Stimulated activated naive CD8-positive, alpha-beta T cell treated with anti-CD3 and anti-CD28 coated beads, Interleukin-15, amount 100 ng/mL, for 72 hours (primary cell): ENCODE results near the gene ABHD16A.

ENCODE experiments used
- ATAC-seq: fragments of 150-1000 bp; cut with Tn5 transposase; 2 replicates; pipeline ENCODE4 v1.10.0; 2021; ENCODE audit warnings: mild to moderate bottlenecking, moderate library complexity
- DNase-seq, 2 donors: peaks; one replicate each; pipeline ENCODE4 v3.0.0; 2021 to 2022
- H3K27ac Mint-ChIP-seq, 2 donors: one replicate each; pipeline ENCODE4 v1.8.0; 2022; ENCODE audit warnings: mild to moderate bottlenecking in 2 of 2, mixed read lengths in 2 of 2, moderate library complexity in 2 of 2
- H3K27me3 Mint-ChIP-seq: one replicate; pipeline ENCODE4 v1.8.0; 2022; ENCODE audit warnings: mixed read lengths
- H3K4me1 Mint-ChIP-seq: one replicate; pipeline ENCODE4 v1.8.0; 2022; ENCODE audit warnings: mild to moderate bottlenecking, mixed read lengths
- H3K4me3 Mint-ChIP-seq, 2 donors: one replicate each; pipeline ENCODE4 v1.8.0; 2022; ENCODE audit warnings: mild to moderate bottlenecking in 2 of 2, mixed read lengths in 2 of 2, moderate library complexity in 1 of 2
- H3K9me3 Mint-ChIP-seq, 2 donors: one replicate each; pipeline ENCODE4 v1.8.0; 2022; ENCODE audit warnings: mixed read lengths in 2 of 2

Gene ABHD16A

GRCh38 chr6:31702819-31703716 lies at the start of gene ABHD16A:
TSS of gene ABHD16A (minus strand) at chr6:31703324. CDS start at chr6:31703281, 43 bp downstream.
- no peaks in the 10 kb centered on the region for H3K27me3 Mint-ChIP-seq
- peak; percentile 95 to 97 for DNase-seq
- ATAC-seq = peak; percentile 98
- H3K27ac Mint-ChIP-seq = peak within 1 kb of the TSS; percentile 91 to 98
- H3K9me3 Mint-ChIP-seq = no peaks in the 10 kb centered on the region
- H3K4me3 Mint-ChIP-seq = peak within 1 kb of the TSS; percentile 96
- peaks cover 25% of the 10 kb centered on the region for H3K4me1 Mint-ChIP-seq

GRCh38 chr6:31752739-31753319 lies 49.7 kb upstream of the ABHD16A start:
- no peak for DNase-seq
- H3K4me3 Mint-ChIP-seq = no peak overlapping the region
- H3K27ac Mint-ChIP-seq = no peak overlapping the region
- H3K9me3 Mint-ChIP-seq = no peaks in the 10 kb centered on the region
- H3K4me1 Mint-ChIP-seq = peaks cover under 1% of the 10 kb centered on the region
- H3K27me3 Mint-ChIP-seq = no peaks in the 10 kb centered on the region
- no peak for ATAC-seq

DNA sequence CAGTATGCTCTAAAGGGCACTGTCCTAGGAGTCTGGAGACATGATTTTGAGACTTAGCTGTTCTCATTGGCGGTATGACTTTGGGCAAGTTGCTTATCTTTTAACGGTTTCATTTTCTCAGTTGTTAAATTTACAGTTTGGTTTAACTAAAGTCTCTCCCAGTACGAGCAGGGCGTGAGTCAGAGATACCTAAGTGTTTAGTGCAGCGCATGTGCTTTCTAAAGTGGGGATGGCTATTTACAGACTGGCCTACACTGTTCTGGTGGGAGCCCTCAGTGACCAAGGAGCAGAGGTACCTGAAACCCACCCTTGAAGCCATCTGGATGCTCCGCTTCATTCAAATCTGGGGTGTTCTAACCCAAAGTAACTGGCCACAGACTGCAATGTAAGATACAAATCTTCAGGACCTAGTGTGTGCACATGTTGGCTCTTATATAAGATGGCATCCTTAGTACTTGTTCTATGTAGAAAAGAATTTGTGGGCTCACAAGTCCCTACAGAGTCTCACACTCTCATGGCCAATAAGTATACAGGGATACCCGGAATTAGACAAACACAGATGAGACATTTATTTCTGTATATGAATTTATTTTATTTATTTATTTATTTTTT lies 47.4 kb upstream of the ABHD16A start:
- DNase-seq (no peak), ATAC-seq (no peak)
- Mint-ChIP-seq H3K4me3 (no peak overlapping the region), H3K4me1 (no peaks in the 10 kb centered on the region), H3K27ac (no peak overlapping the region), H3K27me3 (no peaks in the 10 kb centered on the region), H3K9me3 (no peaks in the 10 kb centered on the region)

DNA sequence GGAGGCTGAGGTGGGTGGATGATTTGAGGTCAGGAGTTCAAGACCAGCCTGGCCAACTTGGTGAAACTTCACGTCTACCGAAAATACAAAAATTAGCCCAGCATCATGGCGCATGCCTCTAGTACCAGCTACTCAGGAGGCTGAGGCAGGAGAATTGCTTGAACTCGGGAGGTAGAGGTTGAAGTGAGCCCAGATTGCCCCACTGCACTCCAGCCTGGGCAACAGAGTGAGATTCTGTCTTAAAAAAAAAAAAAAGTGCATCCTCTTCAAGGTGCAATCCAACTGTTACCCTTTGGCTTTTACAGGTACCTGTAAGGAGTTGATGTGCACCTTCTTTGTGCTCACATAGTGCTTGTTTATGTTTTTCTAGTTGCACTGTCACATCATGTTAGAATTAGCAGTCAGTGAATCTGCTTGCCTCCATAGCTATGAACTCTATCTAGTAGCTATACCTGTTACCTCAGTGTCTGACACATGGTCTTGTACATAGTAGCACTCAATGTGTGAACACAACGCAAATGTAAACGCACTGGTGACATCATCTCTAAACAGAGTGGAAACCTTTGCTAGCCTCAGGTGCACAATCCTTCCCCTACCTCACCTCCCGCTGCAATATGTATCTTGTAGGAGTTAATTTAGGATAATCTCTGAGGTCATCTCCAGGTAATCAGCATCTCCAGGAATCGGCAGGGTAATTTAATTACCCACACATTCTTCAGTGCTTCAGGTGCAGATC lies 46.3 kb upstream of the ABHD16A start:
- H3K27ac Mint-ChIP-seq = no peak overlapping the region

DNA sequence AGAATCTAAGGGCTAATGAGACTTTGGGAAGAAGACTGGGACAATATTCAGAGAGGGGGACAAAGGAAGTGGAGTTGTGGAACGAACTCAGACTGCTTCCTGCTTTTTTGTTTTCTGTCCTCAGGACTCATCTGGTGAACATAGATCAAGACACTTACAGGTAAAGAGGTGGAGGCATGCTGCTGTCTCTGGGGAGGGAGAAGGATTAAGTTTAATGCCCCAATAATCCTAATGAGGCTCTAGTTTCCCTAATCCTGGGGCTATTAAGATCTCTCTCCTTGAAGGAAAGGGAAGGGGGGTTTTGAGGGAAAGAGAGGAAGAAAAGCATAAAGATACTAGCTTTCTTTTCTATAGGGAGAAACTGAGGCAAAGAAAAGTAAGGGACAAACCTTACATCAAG lies 41.3 kb upstream of the ABHD16A start:
- no peak overlapping the region for H3K4me3 Mint-ChIP-seq
- DNase-seq = no peak
- no peaks in the 10 kb centered on the region for H3K9me3 Mint-ChIP-seq
- no peaks in the 10 kb centered on the region for H3K27me3 Mint-ChIP-seq
- ATAC-seq = no peak
- H3K4me1 Mint-ChIP-seq = peaks cover 23% of the 10 kb centered on the region
- H3K27ac Mint-ChIP-seq = no peak overlapping the region

More for the DNA sequence above, 46.3 kb upstream of the ABHD16A start:
- H3K9me3 Mint-ChIP-seq = no peaks in the 10 kb centered on the region
- ATAC-seq = no peak
- H3K4me1 Mint-ChIP-seq = no peaks in the 10 kb centered on the region
- no peak overlapping the region for H3K4me3 Mint-ChIP-seq
- no peak for DNase-seq
- no peaks in the 10 kb centered on the region for H3K27me3 Mint-ChIP-seq

DNA sequence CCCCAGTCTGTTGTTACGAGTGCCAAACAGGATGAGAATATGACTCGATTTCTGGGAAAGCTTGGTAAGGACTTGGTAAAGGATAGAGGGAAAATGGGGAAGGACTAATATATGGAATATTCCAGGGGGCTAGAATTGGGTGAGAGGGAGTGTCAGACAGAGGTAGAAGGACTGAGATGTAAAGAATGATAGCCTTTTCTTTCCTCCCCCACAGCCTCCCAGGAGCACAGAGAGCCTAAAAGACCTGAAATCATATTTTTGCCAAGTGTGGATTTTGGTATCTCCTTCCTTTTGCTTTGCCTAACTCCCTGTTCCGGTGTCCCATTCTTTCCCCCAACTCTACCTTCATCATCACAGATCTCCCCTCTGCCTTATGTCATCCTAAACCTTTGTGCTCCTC lies 39.8 kb upstream of the ABHD16A start:
- ATAC-seq = no peak
- DNase-seq = no peak
- no peak overlapping the region for H3K4me3 Mint-ChIP-seq
- H3K27ac Mint-ChIP-seq = no peak overlapping the region
- H3K9me3 Mint-ChIP-seq = no peaks in the 10 kb centered on the region
- no peaks in the 10 kb centered on the region for H3K27me3 Mint-ChIP-seq
- H3K4me1 Mint-ChIP-seq = peaks cover 38% of the 10 kb centered on the region

- H3K27ac Mint-ChIP-seq = no peak overlapping the region
- peaks cover 49% of the 10 kb centered on the region for H3K4me1 Mint-ChIP-seq
- ATAC-seq (no peak), DNase-seq (no peak)
- no peaks in the 10 kb centered on the region for H3K27me3 Mint-ChIP-seq
- H3K9me3 Mint-ChIP-seq = no peaks in the 10 kb centered on the region
- peak overlapping the region; percentile 52 to 97 for H3K4me3 Mint-ChIP-seq
Measured at GRCh38 chr6:31741815-31742214, 38.7 kb upstream of the ABHD16A start.

GRCh38 chr6:31740397-31741223 lies 37.5 kb upstream of the ABHD16A start:
- ATAC-seq = no peak
- Mint-ChIP-seq H3K4me1 (peaks cover 52% of the 10 kb centered on the region), H3K4me3 (peak overlapping the region; percentile 92 to 97), H3K9me3 (no peaks in the 10 kb centered on the region), H3K27ac (peak overlapping the region; percentile 92 to 94), H3K27me3 (no peaks in the 10 kb centered on the region)
- DNase-seq = no peak

DNA sequence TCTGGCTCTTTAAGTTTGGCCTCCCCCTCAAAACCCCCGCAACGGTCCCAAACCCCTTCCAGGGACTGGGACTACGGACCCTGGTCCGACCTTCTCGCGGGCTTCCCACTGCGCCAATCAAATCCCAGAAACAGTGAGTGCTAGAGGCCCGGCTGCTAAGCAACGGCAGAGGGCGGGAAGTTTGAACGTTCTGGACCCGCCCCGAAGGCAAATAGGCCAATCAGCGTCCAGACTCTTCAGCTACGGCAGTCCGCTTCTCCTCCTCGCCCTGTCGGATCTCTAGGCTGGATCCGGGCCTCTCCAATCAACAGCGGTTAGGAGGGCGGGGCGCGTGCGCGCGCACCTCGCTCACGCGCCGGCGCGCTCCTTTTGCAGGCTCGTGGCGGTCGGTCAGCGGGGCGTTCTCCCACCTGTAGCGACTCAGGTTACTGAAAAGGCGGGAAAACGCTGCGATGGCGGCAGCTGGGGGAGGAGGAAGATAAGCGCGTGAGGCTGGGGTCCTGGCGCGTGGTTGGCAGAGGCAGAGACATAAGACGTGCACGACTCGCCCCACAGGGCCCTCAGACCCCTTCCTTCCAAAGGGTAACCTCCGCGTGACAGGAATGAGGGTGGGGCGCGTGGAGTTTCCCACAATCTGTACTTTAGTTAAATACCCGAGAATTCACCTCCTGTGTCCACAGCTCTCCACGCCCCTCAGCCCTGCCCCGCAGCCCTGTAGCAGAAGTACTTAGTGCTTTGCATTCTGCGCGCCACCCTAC lies 36.7 kb upstream of the ABHD16A start, which contains the start of gene MSH5:
Gene MSH5 (plus strand): TSS at position 367 of the 758 bp plus-strand sequence. CDS start 462 bp downstream, outside the sequence.
- Mint-ChIP-seq H3K27ac (peak within 1 kb of the TSS; percentile 92 to 94), H3K4me3 (peak within 1 kb of the TSS; percentile 95 to 97), H3K27me3 (no peaks in the 10 kb centered on the region), H3K4me1 (peaks cover 52% of the 10 kb centered on the region), H3K9me3 (no peaks in the 10 kb centered on the region)
- peak; percentile 85 for ATAC-seq
- DNase-seq = peak; percentile 94 to 97

- DNase-seq (peak; percentile 47 to 71), ATAC-seq (peak; percentile 32)
- Mint-ChIP-seq H3K27ac (peak overlapping the region; percentile 76 to 94), H3K27me3 (no peaks in the 10 kb centered on the region), H3K9me3 (no peaks in the 10 kb centered on the region), H3K4me3 (peak overlapping the region; percentile 95 to 97), H3K4me1 (peaks cover 66% of the 10 kb centered on the region)
Measured at GRCh38 chr6:31737991-31738979, 35.2 kb upstream of the ABHD16A start.

- Mint-ChIP-seq H3K27me3 (no peaks in the 10 kb centered on the region), H3K4me3 (peak overlapping the region; percentile 95 to 97), H3K9me3 (no peaks in the 10 kb centered on the region), H3K4me1 (peaks cover 70% of the 10 kb centered on the region), H3K27ac (peak overlapping the region; percentile 36 to 94)
- DNase-seq (no peak), ATAC-seq (no peak)
Measured at GRCh38 chr6:31737315-31737990, 34.3 kb upstream of the ABHD16A start.

- H3K4me1 Mint-ChIP-seq = peaks cover 74% of the 10 kb centered on the region
- H3K4me3 Mint-ChIP-seq = peak overlapping the region; percentile 95 to 97
- no peak for ATAC-seq
- peak overlapping the region; percentile 94 for H3K27ac Mint-ChIP-seq
- H3K9me3 Mint-ChIP-seq = no peaks in the 10 kb centered on the region
- no peaks in the 10 kb centered on the region for H3K27me3 Mint-ChIP-seq
- DNase-seq = no peak
Measured at GRCh38 chr6:31736768-31737314, 33.7 kb upstream of the ABHD16A start.
